Measurements from ENCODE around the gene AGPAT2. TPM values are rescaled to one million over a fixed set of nuclear protein-coding genes. Genes with fewer than 3 reads are reported as not detected.
A peak's percentile ranks its signal among the peaks of the same experiment; 100 is the strongest.

AGPAT2 gene
- total RNA-seq, 4 donors from 2014 or later, result 22.0 to 52.8 (median 39.3) TPM

GRCh38 chr9:136627703-136628102, 59.6 kb downstream of the AGPAT2 start:
- H3K4me3 ChIP-seq, result no peak overlapping the region
- DNase-seq (ENCODE audit: extremely low spot score), result no peak
- 92% methylated on average over 17 of the region's 17 CpGs for WGBS
- H3K9me3 ChIP-seq, result no peaks in the 10 kb centered on the region
- TF ChIP-seq POLR2A (IDR thresholded peaks at IDR 0.05; ENCODE audit: low read depth), result no peak
- no peak for TF ChIP-seq POLR2AphosphoS5 (IDR thresholded peaks at IDR 0.05)
- TF ChIP-seq EP300 (IDR thresholded peaks at IDR 0.05), result no peak
- no peak for TF ChIP-seq CTCF (IDR thresholded peaks at IDR 0.05)
- H3K36me3 ChIP-seq, result no peaks in the 10 kb centered on the region
- peaks cover 0 to 31% (median 0%) of the 10 kb centered on the region in 4 donors for H3K27me3 ChIP-seq
- H3K4me1 ChIP-seq, result peaks cover 34 to 56% (median 44%) of the 10 kb centered on the region in 4 donors
- intact Hi-C loops (cut with DNase I), result no loop called here
- H3K27ac ChIP-seq (replicated peaks in 1 of 4), result no peak overlapping the region

- intact Hi-C loops (cut with DNase I), result no loop called here
- Histone ChIP-seq H3K9me3 (no peaks in the 10 kb centered on the region), H3K36me3 (no peaks in the 10 kb centered on the region), H3K27ac (replicated peaks in 1 of 4) (no peak overlapping the region), H3K4me3 (no peak overlapping the region), H3K27me3 (peaks cover 0 to 26% (median 0%) of the 10 kb centered on the region in 4 donors), H3K4me1 (peaks cover 34 to 56% (median 44%) of the 10 kb centered on the region in 4 donors)
- 86% methylated on average over 12 of the region's 25 CpGs for WGBS
- no peak for DNase-seq (ENCODE audit: extremely low spot score)
- TF ChIP-seq CTCF (IDR thresholded peaks at IDR 0.05), result no peak
- TF ChIP-seq POLR2AphosphoS5 (IDR thresholded peaks at IDR 0.05), result no peak
- no peak for TF ChIP-seq EP300 (IDR thresholded peaks at IDR 0.05)
- no peak for TF ChIP-seq POLR2A (IDR thresholded peaks at IDR 0.05; ENCODE audit: low read depth)
Measured at GRCh38 chr9:136626740-136627642, 60.3 kb downstream of the AGPAT2 start.

GRCh38 chr9:136626066-136626725, 61.1 kb downstream of the AGPAT2 start:
- no peaks in the 10 kb centered on the region for H3K9me3 ChIP-seq
- WGBS, result 81% methylated on average over 16 of the region's 30 CpGs
- peaks cover 30 to 52% (median 40%) of the 10 kb centered on the region in 4 donors for H3K4me1 ChIP-seq
- H3K27ac ChIP-seq (replicated peaks in 1 of 4), result peak overlapping the region in 1 of 4 donors; percentile 19
- H3K4me3 ChIP-seq, result no peak overlapping the region
- TF ChIP-seq POLR2AphosphoS5 (IDR thresholded peaks at IDR 0.05) (no peak), CTCF (IDR thresholded peaks at IDR 0.05) (no peak), POLR2A (IDR thresholded peaks at IDR 0.05; ENCODE audit: low read depth) (no peak), EP300 (IDR thresholded peaks at IDR 0.05) (no peak)
- intact Hi-C loops (cut with DNase I), result no loop called here
- H3K36me3 ChIP-seq, result no peaks in the 10 kb centered on the region
- peaks cover 0 to 20% (median 0%) of the 10 kb centered on the region in 4 donors for H3K27me3 ChIP-seq
- DNase-seq (ENCODE audit: extremely low spot score), result no peak

- WGBS, result 29% methylated on average over 11 of the region's 19 CpGs
- Histone ChIP-seq H3K4me1 (peaks cover 27 to 44% (median 37%) of the 10 kb centered on the region in 4 donors), H3K4me3 (no peak overlapping the region), H3K27me3 (peaks cover 0 to 20% (median 0%) of the 10 kb centered on the region in 4 donors), H3K9me3 (no peaks in the 10 kb centered on the region), H3K36me3 (no peaks in the 10 kb centered on the region), H3K27ac (replicated peaks in 1 of 4) (peak overlapping the region in 3 of 4 donors; percentile 21 to 33 (median 28))
- no peak for DNase-seq (ENCODE audit: extremely low spot score)
- TF ChIP-seq POLR2A (IDR thresholded peaks at IDR 0.05; ENCODE audit: low read depth) (no peak), CTCF (IDR thresholded peaks at IDR 0.05) (peak; percentile 54 to 69 (median 63)), POLR2AphosphoS5 (IDR thresholded peaks at IDR 0.05) (peak; percentile 34 to 57), EP300 (IDR thresholded peaks at IDR 0.05) (no peak)
- intact Hi-C loops (cut with DNase I), result no loop called here
Measured at GRCh38 chr9:136625101-136626065, 61.9 kb downstream of the AGPAT2 start.
